LNCaP clone FGC (cell line): Measurements from ENCODE around the gene ENTPD6.

ENCODE experiments used
- DNase-seq: peaks from one replicate; pipeline ENCODE4 v3.0.0-alpha.2; 2011; ENCODE audit warnings: low read depth
- H3K4me3 ChIP-seq: 2 replicates; pipeline ENCODE4 v1.5.1; 2011; ENCODE audit warnings: mild to moderate bottlenecking, low read depth, low read length, control low read depth
- CTCF ChIP-seq: IDR thresholded peaks from 2 replicates; pipeline ENCODE4 v1.5.1; 2012; ENCODE audit warnings: mild to moderate bottlenecking; ENCODE audit not compliant: control insufficient read depth, insufficient read depth; ENCODE audit errors: extremely low read depth

ENTPD6 gene

DNA sequence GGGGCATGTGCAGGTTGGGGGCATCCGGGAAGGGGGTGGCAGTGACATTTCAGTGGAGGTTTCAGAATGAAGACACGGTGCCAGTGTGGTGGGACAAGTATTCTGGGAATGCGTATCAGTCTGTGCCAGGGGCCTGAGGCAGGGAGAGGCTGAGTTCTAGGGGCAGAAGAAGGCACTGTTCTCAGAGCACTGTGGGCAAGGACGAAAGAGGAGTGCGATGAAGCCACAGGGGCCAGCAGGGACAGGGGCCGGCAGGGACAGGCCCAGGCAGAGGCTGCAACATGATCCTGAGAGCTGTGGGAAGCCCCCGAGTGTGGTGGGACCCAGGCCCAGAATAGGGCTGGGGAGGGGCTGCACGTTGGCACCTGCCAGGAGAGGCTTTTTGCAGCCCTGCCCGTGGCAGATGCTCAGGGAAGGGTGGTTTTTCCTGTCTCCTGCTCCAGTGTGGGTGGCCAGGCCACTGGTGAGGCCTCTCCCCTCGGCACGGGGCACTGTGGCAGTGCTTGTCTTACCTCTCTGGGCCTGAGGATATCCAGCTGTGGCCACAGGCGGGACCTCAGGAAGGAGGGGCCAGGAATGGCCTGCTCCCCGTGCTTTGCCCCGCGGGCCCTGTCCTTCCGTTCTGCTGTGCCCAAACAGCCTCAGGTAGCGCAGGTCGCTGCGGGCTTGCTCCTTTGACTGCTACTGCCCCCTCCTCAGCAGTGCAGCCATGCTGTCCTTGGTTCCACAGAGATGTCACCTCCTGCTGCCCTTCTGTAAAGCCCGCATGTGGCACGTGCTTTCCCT, 10.0 kb downstream of the ENTPD6 start:
- TF ChIP-seq CTCF, result no peak
- no peak overlapping the region for H3K4me3 ChIP-seq
- DNase-seq, result no peak

- no peak for DNase-seq
- no peak for TF ChIP-seq CTCF
- H3K4me3 ChIP-seq, result no peak overlapping the region
Measured at GRCh38 chr20:25206063-25206403, 10.5 kb downstream of the ENTPD6 start.

- no peak overlapping the region for H3K4me3 ChIP-seq
- no peak for DNase-seq
- TF ChIP-seq CTCF, result no peak
Measured at GRCh38 chr20:25206548-25206947, 11.0 kb downstream of the ENTPD6 start.

GRCh38 chr20:25207149-25207959, 11.8 kb downstream of the ENTPD6 start:
- no peak for DNase-seq
- H3K4me3 ChIP-seq, result no peak overlapping the region
- no peak for TF ChIP-seq CTCF

DNA sequence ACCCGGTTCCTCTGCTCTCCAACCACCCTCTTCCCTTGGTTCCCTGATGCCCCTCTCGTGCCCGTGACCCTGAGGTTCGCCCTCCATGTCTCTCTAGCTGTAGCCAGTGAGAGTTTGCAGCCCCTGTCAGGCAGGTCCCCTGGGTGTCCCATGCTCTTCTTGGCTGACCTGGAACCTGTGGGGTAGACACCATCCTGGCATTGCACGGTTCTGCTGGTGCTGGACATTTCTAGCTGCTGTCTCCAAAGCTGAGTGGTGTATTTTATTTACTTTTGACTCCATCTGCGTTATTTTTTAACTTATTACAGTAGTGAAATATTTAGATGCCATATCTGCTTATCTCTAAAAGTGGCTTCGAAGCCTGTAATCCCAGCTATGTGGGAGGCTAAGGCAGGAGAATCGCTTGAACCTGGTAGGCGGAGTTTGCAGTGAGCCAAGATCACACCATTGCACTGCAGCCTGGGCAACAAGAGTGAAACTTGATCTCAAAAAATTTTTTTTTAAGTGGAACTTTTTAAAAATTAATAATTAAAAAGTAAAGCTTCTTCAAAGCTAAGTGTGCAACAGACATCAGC, 12.5 kb downstream of the ENTPD6 start:
- H3K4me3 ChIP-seq, result no peak overlapping the region
- no peak for TF ChIP-seq CTCF
- DNase-seq, result no peak

DNA sequence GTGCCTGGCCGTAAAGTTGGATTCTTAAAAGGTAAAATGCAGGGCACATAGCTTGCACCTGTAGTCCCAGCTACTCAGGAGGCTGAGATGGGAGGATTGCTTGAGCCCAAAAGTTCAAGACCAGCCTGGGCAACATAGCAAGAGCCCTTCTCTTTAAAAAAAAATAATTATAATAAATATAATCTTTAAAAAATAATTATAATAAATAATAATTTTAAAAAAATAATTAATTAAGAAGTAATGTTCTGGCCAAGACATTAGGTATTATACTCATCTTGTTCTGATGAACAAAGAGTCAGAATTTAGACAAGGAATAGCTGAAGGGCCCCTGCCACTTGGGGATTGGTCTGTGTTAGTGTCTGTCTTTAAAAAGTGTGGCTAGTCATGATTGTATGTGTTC, 13.9 kb downstream of the ENTPD6 start:
- no peak for TF ChIP-seq CTCF
- no peak overlapping the region for H3K4me3 ChIP-seq
- no peak for DNase-seq
